K562 treated with DMSO at 1 percent for 48 hours (cell line): Measurements from ENCODE around the gene USP10. TPM values are rescaled to one million over a fixed set of nuclear protein-coding genes. Genes with fewer than 3 reads are reported as not detected.

Experiments
- total RNA-seq: library from RNA; unstranded; fragments of 300-600 nt; gene quantifications from 2 replicates; pipeline ENCODE4 v1.2.3, GENCODE V29; 2022; ENCODE audit warnings: low replicate concordance; ENCODE audit errors: extremely low read depth

Gene USP10, protein sequence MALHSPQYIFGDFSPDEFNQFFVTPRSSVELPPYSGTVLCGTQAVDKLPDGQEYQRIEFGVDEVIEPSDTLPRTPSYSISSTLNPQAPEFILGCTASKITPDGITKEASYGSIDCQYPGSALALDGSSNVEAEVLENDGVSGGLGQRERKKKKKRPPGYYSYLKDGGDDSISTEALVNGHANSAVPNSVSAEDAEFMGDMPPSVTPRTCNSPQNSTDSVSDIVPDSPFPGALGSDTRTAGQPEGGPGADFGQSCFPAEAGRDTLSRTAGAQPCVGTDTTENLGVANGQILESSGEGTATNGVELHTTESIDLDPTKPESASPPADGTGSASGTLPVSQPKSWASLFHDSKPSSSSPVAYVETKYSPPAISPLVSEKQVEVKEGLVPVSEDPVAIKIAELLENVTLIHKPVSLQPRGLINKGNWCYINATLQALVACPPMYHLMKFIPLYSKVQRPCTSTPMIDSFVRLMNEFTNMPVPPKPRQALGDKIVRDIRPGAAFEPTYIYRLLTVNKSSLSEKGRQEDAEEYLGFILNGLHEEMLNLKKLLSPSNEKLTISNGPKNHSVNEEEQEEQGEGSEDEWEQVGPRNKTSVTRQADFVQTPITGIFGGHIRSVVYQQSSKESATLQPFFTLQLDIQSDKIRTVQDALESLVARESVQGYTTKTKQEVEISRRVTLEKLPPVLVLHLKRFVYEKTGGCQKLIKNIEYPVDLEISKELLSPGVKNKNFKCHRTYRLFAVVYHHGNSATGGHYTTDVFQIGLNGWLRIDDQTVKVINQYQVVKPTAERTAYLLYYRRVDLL
- 140 TPM in 1 of 2 replicates, not detected in the other for total RNA-seq

DNA sequence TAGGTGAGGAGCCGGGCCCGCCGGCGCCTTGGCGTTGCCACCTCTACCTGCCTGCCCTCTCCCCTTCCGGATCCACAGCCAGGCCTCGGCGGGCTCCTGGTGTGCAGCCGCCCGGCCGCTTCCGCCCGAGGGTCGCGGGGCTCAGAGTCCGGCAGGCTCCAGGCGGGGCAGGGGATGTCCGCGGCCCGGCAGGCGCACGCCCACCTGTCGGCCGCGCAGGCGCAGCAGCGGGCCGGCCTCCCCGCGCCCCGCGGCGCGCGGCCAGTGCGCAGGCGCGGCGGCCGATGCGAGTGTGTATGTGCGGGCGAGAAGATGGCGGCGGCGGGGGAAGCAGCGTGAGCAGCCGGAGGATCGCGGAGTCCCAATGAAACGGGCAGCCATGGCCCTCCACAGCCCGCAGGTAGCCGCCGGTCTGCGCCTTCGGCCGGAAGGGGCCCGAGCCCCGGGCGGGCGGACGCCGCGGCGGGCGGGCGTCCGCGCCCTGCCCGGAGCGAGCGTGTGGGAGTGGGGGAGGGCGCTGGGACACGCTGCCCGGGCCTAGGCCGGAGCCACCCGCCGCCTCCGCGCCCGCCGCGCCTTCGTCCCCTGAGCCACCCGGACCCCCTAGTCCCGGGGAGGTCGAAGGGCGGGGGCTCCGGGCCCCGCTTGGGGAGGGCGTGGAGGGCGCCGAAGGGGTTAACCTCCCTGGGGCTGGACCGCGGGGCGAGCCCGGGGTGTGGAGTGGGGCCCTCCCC, at the start of gene USP10:
USP10 (plus strand) TSS at position 289 of the 734 bp plus-strand sequence; CDS start at position 380, 91 bp downstream.

DNA sequence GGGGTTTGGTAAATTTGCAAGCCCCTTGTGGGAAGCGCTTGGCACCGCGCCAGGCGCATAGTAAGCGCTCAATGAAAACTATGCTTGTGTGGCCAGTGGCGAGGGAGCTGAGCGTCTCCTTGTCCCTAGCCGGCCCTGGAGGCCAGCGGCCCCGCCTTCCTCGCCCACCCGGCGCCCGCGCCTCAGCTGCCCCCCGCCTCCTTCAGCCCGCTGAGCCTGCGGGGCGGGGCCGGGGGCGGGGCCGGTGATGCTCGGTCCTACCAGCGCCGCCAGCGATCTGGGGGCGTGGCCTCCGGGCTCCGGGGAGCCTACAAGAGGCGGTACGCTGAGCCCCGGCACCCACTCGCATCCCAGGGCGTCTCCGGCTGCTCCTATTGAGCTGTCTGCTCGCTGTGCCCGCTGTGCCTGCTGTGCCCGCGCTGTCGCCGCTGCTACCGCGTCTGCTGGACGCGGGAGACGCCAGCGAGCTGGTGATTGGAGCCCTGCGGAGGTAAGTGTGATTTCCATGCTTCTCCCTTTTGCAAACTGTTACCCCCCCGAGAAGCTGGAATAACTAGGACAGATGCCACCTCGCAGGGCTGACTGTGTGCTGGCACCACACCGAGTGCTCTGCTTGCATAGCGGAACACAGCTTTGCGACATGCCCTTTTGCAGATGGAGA, 120.0 kb downstream of the USP10 start, which contains the start of gene CRISPLD2:
CRISPLD2 (plus strand) TSS at position 342 of the 661 bp plus-strand sequence. CDS start 18,511 bp downstream, outside the sequence.

Other genes with a start within 250 kb of the USP10 start
- gene MEAK7, start 195.3 kb upstream of the USP10 start, total RNA-seq, result not detected in 2 replicates
- not detected in 2 replicates for gene COTL1, start 81.9 kb upstream of the USP10 start, total RNA-seq
- gene KLHL36, start 51.5 kb upstream of the USP10 start, total RNA-seq, result not detected in 2 replicates
- not detected in 2 replicates for gene CRISPLD2, start 120.0 kb downstream of the USP10 start, total RNA-seq